H1 (cell line): Measurements from ENCODE around the gene GABRR3. TPM values are rescaled to one million over a fixed set of nuclear protein-coding genes. Genes with fewer than 3 reads are reported as not detected.

ENCODE experiments used
- BACH1 ChIP-seq: IDR thresholded peaks from 2 replicates; pipeline ENCODE4 v1.6.1; 2012; ENCODE audit warnings: low read length, improper control_type of control experiment
- CHD7 ChIP-seq: fragments of 300-600 bp; sonication (generic); IDR thresholded peaks from 2 replicates; pipeline ENCODE4 v1.7.1; 2012; ENCODE audit warnings: low read length, moderate library complexity, mild to moderate bottlenecking, inconsistent platforms; ENCODE audit not compliant: insufficient replicate concordance
- KDM4A ChIP-seq: IDR thresholded peaks from one replicate; pipeline ENCODE4 v1.7.1; 2012; ENCODE audit warnings: low read depth, mild to moderate bottlenecking, moderate library complexity, low read length, inconsistent platforms; ENCODE audit not compliant: severe bottlenecking
- TAF1 ChIP-seq: IDR thresholded peaks from 2 replicates; pipeline ENCODE4 v1.6.1; 2011; ENCODE audit warnings: mild to moderate bottlenecking, low read depth, low read length
- polyA plus RNA-seq, 7 experiments: library from polyadenylated mRNA; depleted of rRNA in 3 of 7; stranded (reverse) in 5 of 7; unstranded in 2 of 7; fragments of >200 nt in 5 of 7; fragments of 200-250 nt in 2 of 7; gene quantifications; 1 replicate in 5 of 7; 2 replicates in 1 of 7; 4 replicates in 1 of 7; pipeline versions ENCODE4 v1.2.1 to v1.2.3, GENCODE V29; 2011 to 2013; ENCODE audit warnings: missing spikeins in 2 of 7, mixed read lengths in 2 of 7
- total RNA-seq: library from RNA; stranded (reverse); fragmentation: NEBNext Ultra II Directional; extraction: Animal tissue kit (Norgen Biotek cat#: 25700); gene quantifications from 2 replicates; pipeline ENCODE4 v1.2.1, GENCODE V29; 2021

Gene GABRR3
- total and polyA plus RNA-seq, 2 of the 8 experiments (the other 6 are each of a cell fraction or from before 2014, with no cell fraction given), result not detected

GRCh38 chr3:98038286-98038685 is 3.2 kb upstream of the GABRR3 start (continued):
- TF ChIP-seq CHD7 (no peak), TAF1 (no peak), BACH1 (no peak), KDM4A (no peak)
